AG04450 (cell line): ENCODE measurements around the gene SRPK2. TPM values are rescaled to one million over a fixed set of nuclear protein-coding genes. Genes with fewer than 3 reads are reported as not detected.

ENCODE experiments used
- CTCF ChIA-PET: fragments of 300-600, 350-600 bp; formaldehyde crosslinking; extraction: SDS; loops from one replicate; lab custom pipeline; 2022; ENCODE audit warnings: antibody characterized with exemption, inconsistent platforms; lab: Charles Lee
- POLR2A ChIA-PET: fragments of 350-600 bp; formaldehyde crosslinking; extraction: SDS; loops from one replicate; lab custom pipeline; 2021; ENCODE audit warnings: antibody characterized with exemption, inconsistent platforms; lab: Yijun Ruan, JAX
- DNase-seq: peaks from one replicate; pipeline ENCODE4 v3.0.0-alpha.2; 2011; ENCODE audit warnings: low read depth, low spot score
- H3K27ac ChIP-seq: one replicate; pipeline ENCODE4 v1.5.1; 2012; ENCODE audit warnings: low read depth, low read length, control low read depth
- H3K27me3 ChIP-seq: one replicate; pipeline ENCODE4 v1.6.0; 2012; ENCODE audit warnings: low read length; ENCODE audit not compliant: control insufficient read depth, insufficient read depth
- H3K4me3 ChIP-seq: 2 replicates; pipeline ENCODE4 v1.5.1; 2011; ENCODE audit warnings: mild to moderate bottlenecking, low read depth, low read length, control low read depth
- H3K9me3 ChIP-seq: 2 replicates; pipeline ENCODE4 v1.5.1; 2012; ENCODE audit warnings: low read length; ENCODE audit not compliant: control insufficient read depth, insufficient read depth
- polyA plus RNA-seq: library from polyadenylated mRNA; depleted of rRNA; stranded (reverse); fragments of >200 nt; gene quantifications from 2 replicates; pipeline ENCODE4 v1.2.3, GENCODE V29; 2011
- TF ChIP-seq, protein P1 (sequence below): IDR thresholded peaks from 2 replicates; pipeline ENCODE4 v1.5.1; 2011; ENCODE audit warnings: low read depth, low read length, control low read depth, inconsistent platforms

The SRPK2 gene
- polyA plus RNA-seq, 1 experiment = 22.4 TPM

- Histone ChIP-seq H3K27me3 (no peaks in the 10 kb centered on the region), H3K27ac (no peak overlapping the region), H3K9me3 (no peaks in the 10 kb centered on the region), H3K4me3 (no peak overlapping the region)
- ChIA-PET CTCF (interaction anchor here (1.3 kb wide), 1 partner anchor 78 kb away, joined by 3 read pairs; no protein-coding TSS in a partner anchor), POLR2A (no interaction called here)
- TF ChIP-seq, protein P1, sequence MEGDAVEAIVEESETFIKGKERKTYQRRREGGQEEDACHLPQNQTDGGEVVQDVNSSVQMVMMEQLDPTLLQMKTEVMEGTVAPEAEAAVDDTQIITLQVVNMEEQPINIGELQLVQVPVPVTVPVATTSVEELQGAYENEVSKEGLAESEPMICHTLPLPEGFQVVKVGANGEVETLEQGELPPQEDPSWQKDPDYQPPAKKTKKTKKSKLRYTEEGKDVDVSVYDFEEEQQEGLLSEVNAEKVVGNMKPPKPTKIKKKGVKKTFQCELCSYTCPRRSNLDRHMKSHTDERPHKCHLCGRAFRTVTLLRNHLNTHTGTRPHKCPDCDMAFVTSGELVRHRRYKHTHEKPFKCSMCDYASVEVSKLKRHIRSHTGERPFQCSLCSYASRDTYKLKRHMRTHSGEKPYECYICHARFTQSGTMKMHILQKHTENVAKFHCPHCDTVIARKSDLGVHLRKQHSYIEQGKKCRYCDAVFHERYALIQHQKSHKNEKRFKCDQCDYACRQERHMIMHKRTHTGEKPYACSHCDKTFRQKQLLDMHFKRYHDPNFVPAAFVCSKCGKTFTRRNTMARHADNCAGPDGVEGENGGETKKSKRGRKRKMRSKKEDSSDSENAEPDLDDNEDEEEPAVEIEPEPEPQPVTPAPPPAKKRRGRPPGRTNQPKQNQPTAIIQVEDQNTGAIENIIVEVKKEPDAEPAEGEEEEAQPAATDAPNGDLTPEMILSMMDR = no peak
- no peak for DNase-seq
These were observed 169.6 kb downstream of the SRPK2 start for GRCh38 chr7:105218939-105219770.

DNA sequence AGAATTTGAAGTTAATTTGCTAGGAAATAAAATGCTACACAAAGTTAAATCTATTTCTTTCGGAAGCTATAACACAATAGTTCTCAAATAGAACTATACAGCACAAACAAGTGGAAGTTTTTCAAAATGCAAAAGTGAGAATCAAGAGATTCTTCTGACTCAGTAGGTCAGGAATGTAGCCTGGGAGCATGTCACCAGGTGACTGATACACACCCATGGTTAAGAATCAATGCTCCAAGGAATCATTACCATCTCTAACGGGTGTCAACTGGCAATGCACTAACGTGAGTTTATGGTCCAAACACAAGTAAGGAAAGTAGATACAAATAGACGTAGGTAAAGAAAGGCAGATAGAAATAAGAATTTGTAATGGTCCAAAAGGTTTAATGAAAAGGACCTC lies 170.5 kb downstream of the SRPK2 start:
- DNase-seq = no peak
- no peak overlapping the region for H3K4me3 ChIP-seq
- TF ChIP-seq, protein P1 = no peak
- no peaks in the 10 kb centered on the region for H3K9me3 ChIP-seq
- no peaks in the 10 kb centered on the region for H3K27me3 ChIP-seq
- POLR2A ChIA-PET = no interaction called here
- no peak overlapping the region for H3K27ac ChIP-seq
- CTCF ChIA-PET = interaction anchor here (1.3 kb wide), 1 partner anchor 77 kb away, joined by 3 read pairs; no protein-coding TSS in a partner anchor

GRCh38 chr7:105216786-105217185 lies 171.9 kb downstream of the SRPK2 start:
- POLR2A ChIA-PET = no interaction called here
- no peak overlapping the region for H3K4me3 ChIP-seq
- DNase-seq = no peak
- TF ChIP-seq, protein P1 = no peak
- CTCF ChIA-PET = no interaction called here
- H3K27me3 ChIP-seq = no peaks in the 10 kb centered on the region
- no peak overlapping the region for H3K27ac ChIP-seq
- H3K9me3 ChIP-seq = no peaks in the 10 kb centered on the region

- Histone ChIP-seq H3K27ac (no peak overlapping the region), H3K27me3 (no peaks in the 10 kb centered on the region), H3K9me3 (no peaks in the 10 kb centered on the region), H3K4me3 (no peak overlapping the region)
- no peak for DNase-seq
- CTCF ChIA-PET = no interaction called here
- POLR2A ChIA-PET = no interaction called here
- TF ChIP-seq, protein P1 = no peak
These were observed 172.9 kb downstream of the SRPK2 start for GRCh38 chr7:105215821-105216220.

DNA sequence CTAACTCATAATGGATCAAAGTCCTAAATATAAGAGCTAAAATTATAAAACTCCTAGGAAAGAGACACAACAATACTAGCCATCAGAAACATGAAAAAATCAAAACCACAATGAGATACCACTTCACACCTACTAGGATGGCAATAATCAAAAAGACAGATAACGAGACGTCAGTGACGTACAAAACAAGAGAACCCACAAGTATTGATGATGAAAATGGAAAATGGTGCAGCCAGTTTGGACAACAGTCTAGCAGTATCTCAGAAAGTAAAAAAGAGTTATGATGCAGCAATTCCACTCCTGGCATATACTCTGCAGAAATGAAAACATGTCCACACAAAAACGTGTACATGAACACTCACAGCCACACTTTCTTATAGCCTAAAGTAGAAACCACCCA lies 173.5 kb downstream of the SRPK2 start:
- DNase-seq = no peak
- H3K4me3 ChIP-seq = no peak overlapping the region
- no peaks in the 10 kb centered on the region for H3K27me3 ChIP-seq
- H3K27ac ChIP-seq = no peak overlapping the region
- POLR2A ChIA-PET = no interaction called here
- CTCF ChIA-PET = no interaction called here
- TF ChIP-seq, protein P1 = no peak
- H3K9me3 ChIP-seq = no peaks in the 10 kb centered on the region
